ENCODE results near the gene PGS1.

DNA sequence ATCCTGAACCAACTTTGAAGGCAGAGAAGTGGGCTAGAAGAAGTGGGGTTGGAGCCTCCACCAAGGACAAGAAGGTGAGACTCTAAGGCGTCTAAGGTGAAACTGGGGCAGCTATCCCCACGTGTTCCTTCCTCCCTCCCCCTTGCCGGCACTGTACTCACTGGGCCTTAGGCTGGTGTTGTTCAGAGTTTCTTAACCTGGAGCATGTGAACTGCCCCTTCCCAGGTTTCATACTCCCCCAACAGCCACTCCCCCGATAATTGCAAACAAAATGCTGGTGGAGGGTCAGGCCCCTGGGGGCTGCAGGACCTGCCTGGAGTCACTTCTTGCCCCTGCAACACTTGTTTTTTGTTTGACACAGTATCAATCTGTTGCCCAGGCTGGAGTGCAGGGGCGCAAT is 11.3 kb upstream of the PGS1 start:
- no peak for TF ChIP-seq CTCF (IDR thresholded peaks at IDR 0.05; ENCODE audit: low read depth, low read length)
- no peak for TF ChIP-seq POLR2A (IDR thresholded peaks at IDR 0.05; ENCODE audit: extremely low read depth, insufficient read length)
